ENCODE measurements around the gene EHMT1.

The EHMT1 gene

DNA sequence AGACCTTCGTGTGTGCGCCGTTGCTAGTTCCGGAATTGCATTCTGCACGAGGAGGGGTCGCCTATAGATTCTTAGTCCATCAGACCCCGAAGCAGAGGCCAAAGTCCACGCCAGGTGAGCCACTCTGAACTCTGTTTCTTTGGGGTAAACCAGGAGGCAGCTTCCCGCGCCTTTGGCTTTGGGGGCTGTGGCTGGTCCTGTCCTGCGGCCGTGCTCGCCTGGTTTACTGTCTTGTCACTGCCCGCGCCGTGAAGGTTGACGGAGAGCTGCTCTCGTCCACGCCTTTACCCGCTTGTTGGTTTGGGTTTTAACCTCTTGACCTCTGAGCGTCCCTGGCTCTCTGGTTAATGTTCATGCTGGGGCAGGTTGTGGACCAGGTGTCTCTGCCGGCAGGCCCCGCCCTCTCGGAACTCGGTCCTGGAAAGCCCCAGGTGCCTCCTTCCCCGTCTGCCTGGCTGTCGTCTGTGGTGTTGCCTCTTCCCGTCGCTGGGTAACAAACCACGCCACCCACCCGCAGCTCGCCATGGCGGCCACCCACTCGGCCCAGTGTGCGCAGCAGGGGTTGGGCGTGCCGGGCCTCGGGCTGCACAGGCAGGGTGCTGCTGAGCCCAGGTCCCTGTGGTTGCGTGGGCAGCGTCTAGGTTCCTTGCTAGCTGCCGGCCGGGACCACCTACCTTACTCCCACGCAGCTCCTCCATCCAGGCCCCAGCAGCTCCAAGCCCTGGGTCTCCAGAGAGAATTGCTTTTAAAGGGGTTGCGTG, 214.2 kb downstream of the EHMT1 start:
- DNase-seq, result no peak

GRCh38 chr9:137833721-137834613, 215.2 kb downstream of the EHMT1 start:
- DNase-seq, result no peak

DNA sequence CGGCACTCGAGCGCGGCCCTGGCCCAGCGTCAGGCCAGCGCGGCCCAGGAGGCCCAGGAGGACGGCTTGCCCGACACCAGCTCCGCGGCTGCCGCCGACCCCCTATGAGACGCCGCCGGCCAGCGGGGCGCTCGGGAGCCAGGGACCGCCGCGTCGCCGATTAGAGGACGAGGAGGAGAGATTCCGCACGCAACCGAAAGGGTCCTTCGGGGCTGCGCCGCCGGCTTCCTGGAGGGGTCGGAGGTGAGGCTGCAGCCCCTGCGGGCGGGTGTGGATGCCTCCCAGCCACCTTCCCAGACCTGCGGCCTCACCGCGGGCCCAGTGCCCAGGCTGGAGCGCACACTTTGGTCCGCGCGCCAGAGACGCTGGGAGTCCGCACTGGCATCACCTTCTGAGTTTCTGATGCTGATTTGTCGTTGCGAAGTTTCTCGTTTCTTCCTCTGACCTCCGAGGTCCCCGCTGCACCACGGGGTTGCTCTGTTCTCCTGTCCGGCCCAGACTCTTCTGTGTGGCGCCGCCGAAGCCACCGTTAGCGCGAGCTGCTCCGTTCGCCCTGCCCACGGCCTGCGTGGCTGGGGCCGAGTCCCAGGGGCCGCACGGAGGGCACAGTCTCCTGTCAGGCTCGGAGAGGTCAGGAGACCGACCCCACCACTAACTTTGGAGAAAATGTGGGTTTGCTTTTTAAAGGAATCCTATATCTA, 216.2 kb downstream of the EHMT1 start:
- DNase-seq, result no peak

GRCh38 chr9:137836151-137836830, 217.5 kb downstream of the EHMT1 start:
- no peak for DNase-seq

GRCh38 chr9:137836831-137837241, 218.0 kb downstream of the EHMT1 start:
- no peak for DNase-seq

DNA sequence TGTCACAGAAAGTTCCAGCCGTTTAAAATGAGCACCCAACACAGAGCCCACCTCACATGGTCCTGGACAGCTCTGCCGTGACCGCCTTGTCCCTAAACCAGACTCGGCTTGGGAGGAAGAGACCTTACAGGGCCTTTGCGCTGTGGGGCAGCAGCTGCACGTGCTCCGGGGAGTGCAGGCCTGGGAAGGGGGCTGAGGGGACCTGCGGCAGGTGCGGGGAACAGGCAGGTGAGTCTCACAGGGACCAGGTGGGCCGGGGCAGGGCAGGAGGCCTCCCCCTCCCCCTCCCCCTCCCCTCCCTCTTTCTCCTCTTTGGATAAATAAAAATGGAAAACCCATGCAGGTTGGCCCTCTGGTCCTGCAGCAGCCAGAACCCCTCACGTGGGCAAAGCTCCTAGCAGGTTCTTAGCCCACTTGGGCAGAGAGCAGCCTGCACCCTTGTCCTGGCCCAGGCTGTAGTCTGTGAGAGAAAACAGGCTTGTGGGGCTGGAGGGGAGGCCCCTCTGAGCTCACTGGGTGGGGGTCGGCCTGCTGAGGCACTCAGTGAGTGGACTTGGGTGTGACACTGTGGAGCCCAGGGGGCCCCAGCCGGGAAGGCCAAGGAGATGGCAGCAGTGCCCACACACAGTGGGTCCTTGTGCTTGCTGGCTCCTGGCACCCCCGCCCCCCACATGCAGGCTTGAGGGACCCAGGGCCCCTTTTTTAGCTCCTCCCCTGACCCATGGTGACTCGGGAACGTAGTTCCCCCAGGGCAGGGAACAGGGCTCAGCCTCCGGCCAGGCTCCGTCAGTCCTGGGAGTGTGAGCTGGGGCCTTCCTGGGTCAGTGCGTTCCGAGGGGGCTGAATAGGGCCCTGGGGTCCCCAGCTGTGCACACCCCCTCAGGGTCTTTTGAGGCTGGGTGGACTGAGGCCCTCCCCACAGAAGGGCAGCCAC, 218.8 kb downstream of the EHMT1 start:
- DNase-seq, result no peak

- DNase-seq, result no peak
These were observed 219.8 kb downstream of the EHMT1 start for GRCh38 chr9:137838576-137838975.

- no peak for DNase-seq
These were observed 224.6 kb downstream of the EHMT1 start for GRCh38 chr9:137843355-137843754.

DNA sequence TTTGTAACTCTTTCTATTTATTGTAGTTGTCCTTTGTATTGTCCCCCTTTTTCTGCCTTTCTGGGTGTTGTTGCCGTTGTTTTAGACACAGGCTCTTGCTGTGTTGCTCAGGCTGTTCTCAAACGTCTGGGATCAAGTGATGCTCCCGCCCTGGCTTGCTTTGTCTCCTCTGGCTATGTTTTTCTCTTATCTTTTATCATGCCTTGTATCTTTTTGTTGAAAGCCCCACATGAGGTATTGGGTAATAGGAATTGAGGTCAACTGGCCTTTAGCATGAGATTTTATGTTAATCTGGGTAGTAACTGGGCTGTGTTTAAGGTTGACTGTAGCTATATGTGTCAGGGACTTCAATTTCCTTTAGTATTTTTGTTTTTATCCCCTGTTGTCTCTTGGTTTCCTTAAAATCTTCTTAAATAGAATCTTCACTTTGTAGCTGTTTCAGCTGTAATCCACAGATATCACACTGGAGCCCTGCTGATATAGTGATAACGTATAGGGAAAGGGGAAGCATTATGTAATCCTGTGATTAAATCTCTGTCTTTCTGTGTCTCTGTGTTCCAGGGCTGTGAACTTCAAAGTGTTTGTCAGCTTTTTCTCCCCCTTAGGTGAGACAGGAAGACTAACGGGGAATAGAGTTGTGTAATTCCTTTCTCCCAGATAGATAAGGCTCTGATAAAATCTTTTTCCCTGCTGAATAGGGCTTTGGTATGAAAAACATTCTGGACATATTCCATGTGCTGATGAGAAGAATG, 232.9 kb downstream of the EHMT1 start:
- no peak for DNase-seq

GRCh38 chr9:137853392-137853995, 234.7 kb downstream of the EHMT1 start:
- no peak for DNase-seq

GRCh38 chr9:137860361-137860760, 241.6 kb downstream of the EHMT1 start:
- no peak for DNase-seq

- no peak for DNase-seq
These were observed 246.9 kb downstream of the EHMT1 start for GRCh38 chr9:137865581-137866145.

- no peak for DNase-seq
These were observed 247.7 kb downstream of the EHMT1 start for GRCh38 chr9:137866226-137867141.

DNA sequence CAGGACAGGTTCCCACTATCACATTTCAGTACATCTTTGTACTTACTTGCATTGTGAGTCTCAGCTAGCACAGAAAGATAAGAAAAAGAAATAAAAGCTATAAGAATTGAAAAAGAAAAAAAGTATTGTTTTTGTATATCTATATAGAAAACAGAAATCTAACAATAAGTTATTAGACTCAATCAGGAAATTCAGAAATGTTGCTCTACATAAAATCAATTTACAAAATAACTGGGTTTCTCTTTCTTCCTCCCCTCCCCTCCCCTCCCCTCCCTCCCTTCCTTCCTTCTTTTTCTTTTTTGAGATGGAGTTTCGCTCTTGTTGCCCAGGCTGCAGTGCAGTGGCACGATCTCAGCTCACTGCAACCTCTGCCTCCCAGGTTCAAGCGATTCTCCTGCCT, 251.6 kb downstream of the EHMT1 start:
- no peak for DNase-seq

- DNase-seq, result no peak
These were observed 253.5 kb downstream of the EHMT1 start for GRCh38 chr9:137872296-137872695.

DNA sequence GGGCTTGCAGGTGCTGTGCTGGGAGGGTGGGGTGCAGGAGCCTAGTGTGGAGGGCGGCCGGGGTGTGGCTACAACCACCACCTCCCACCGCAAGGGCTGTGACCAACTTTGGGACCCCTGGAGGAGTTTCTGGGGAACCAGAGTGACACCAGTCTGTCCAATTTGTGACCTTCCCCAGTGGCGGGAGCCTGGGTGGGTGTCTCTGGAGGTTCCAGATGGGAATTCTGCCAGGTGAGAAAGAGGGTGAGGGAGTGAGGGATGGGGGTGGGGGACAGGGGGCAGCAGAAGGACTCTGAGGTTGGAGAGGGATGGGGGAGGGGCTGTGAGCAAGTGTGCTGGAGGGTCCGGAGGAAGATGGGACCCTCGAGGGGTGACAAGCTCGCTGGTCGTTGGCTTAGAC, 254.6 kb downstream of the EHMT1 start:
- DNase-seq, result no peak

DNA sequence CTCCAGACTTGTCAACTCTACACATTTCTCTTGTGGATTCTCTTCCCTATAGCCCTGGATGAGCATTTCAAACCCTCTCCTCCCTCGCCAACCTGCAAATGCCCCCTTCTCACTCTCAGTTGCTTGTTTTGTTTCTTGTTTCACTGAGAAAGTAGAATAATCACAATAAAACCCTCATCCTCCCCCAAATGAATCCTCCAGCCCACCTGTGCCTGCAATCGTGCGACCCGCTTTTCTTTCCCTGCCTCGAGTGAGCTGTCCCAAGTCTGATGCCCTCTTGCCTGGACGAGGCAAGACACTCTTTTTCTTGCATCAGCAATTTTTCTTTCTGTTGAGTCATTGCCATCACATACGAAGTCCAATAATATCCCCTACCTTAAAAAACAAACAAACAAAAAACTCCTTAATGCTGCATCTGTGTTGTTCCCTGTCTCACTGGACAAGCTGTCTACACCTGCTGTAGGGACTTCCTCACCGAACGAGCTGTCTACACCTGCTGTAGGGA, 255.1 kb downstream of the EHMT1 start:
- DNase-seq, result no peak

DNA sequence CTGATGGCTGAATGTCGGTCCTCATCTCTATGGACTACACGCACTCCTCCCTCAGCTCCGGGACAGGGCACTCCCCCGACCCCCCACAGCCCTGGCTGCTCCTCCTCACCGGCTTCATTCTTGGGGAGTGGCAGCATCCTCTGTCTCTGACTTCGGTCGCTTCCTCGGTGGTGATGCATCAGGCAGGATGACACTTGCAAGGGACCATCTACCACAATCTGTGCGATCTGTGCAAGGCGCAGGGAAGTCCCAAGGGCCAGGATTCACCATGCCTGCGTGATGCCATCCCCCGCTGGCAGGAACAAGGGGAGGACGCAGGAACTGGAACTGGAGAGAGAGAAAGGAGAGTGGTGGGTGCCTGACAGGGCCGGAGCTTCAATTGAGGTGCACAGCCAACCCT, 256.5 kb downstream of the EHMT1 start:
- no peak for DNase-seq

- DNase-seq, result no peak
These were observed 257.0 kb downstream of the EHMT1 start for GRCh38 chr9:137875846-137876245.

Data from cerebellar nuclear complex (tissue), 1 donor.